Astrocyte of the cerebellum (primary cell): ENCODE measurements around the gene AP1S3.

Source experiments
- DNase-seq: peaks from one replicate; pipeline ENCODE4 v3.0.0-alpha.2; 2011; ENCODE audit warnings: low read depth
- H3K4me3 ChIP-seq: 2 replicates; pipeline ENCODE4 v1.5.1; 2011; ENCODE audit warnings: mild to moderate bottlenecking, low read depth, low read length, moderate library complexity
- CTCF ChIP-seq: IDR thresholded peaks from 2 replicates; pipeline ENCODE4 v1.5.1; 2012; ENCODE audit warnings: low read length, low read depth, moderate library complexity, mild to moderate bottlenecking; ENCODE audit errors: missing control alignments
- in situ Hi-C: cut with HindIII; loops from 2 replicates; pipeline ENCODE4 v1.10.0; 2017; ENCODE audit warnings: low sequenced_read_pairs

Gene AP1S3

DNA sequence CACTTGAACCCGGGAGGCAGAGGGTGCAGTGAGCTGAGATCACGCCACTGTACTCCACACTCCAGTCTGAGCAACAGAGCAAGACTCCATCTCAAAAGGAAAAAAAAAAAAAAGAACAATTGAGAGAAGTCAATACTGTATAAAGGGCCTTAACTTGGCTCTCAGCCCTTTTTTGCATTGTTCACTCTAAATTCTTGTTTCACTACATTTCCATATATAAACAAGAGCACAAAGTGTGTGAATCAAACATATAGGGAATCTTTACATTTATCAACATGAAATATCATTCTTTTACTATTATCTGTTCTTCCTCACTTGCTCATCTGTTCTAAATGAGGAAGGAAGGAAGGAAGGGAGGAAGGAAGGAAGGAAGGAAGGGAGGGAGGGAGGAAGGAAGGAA, 90.8 kb downstream of the AP1S3 start:
- TF ChIP-seq CTCF: no peak
- in situ Hi-C loops: no loop called here
- no peak for DNase-seq
- H3K4me3 ChIP-seq: no peak overlapping the region

DNA sequence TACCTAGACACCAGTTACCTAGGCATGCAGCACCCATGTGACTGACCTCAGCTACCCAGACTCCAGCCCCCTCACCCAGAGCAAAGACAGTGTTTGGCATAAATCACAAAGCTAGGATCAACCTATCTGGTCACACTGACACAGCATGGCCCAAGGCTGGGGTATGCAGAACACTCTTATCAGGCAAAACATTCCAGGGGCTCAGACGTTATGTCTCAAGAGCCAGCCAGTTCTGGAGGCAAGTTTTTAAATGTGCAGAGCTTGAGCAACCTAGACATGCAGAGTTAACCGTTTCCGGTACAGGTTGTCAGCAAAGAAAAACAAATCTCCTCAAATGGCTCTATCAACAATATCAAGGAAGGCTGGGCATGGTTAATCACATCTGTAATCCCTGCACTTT, 92.8 kb downstream of the AP1S3 start:
- H3K4me3 ChIP-seq: no peak overlapping the region
- DNase-seq: no peak
- no peak for TF ChIP-seq CTCF
- in situ Hi-C loops: no loop called here

DNA sequence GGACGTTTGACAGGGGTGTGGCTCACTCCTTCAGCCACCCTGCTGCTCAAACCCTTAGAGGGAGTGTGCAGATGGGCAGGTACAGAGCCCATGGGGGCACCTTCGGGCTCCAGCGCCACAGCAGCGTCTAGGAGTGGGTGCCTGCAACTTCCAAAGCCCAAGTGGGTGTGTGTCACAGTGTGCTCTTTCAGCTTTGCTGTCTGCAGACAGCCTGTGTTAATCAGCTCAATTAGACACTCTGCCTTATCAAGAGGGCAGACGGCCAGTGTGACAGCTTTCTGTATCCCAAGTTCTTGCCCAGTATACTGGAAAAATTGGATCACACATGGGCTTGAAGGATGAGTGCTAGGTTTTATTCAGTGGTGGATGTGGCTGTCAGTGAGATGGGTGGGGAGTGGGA, 96.7 kb downstream of the AP1S3 start:
- TF ChIP-seq CTCF: no peak
- DNase-seq: no peak
- in situ Hi-C loops: no loop called here
- H3K4me3 ChIP-seq: no peak overlapping the region

DNA sequence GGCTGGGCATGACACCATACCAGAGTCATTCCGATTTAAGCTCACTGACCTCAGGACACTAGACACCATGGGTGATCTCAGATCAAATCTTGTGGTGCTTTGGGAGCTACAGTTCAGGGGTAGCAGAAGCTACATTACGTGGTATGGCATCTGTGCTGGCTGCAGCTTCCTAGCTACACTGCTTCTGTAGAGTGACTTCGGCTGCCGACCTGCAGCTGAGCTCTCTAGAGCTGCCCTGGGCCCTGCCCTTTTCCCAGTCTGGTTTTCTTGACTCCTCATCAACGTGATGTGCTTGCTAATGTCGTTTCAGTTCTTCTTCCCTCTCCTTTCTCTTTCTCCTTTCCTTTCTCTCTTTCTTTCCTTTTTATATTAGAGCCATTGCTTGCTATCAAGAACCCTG, 100.2 kb downstream of the AP1S3 start:
- H3K4me3 ChIP-seq: no peak overlapping the region
- in situ Hi-C loops: no loop called here
- no peak for TF ChIP-seq CTCF
- no peak for DNase-seq

GRCh38 chr2:223736488-223736887, 100.9 kb downstream of the AP1S3 start:
- DNase-seq: no peak
- H3K4me3 ChIP-seq: no peak overlapping the region
- TF ChIP-seq CTCF: no peak
- in situ Hi-C loops: no loop called here

GRCh38 chr2:223735659-223736244, 101.6 kb downstream of the AP1S3 start:
- DNase-seq: peak; percentile 65
- TF ChIP-seq CTCF: no peak
- no peak overlapping the region for H3K4me3 ChIP-seq
- in situ Hi-C loops: no loop called here
